K562 (cell line): ENCODE results near the gene ERGIC1. TPM values are rescaled to one million over a fixed set of nuclear protein-coding genes. Genes with fewer than 3 reads are reported as not detected.

Experiments used
- BHLHE40 ChIP-seq: IDR thresholded peaks from 2 replicates; pipeline ENCODE4 v1.6.1; 2011; ENCODE audit warnings: low read length, improper control_type of control experiment
- CREM ChIP-seq: IDR thresholded peaks from 2 replicates; pipeline ENCODE4 v1.6.1; 2014; ENCODE audit warnings: antibody characterized with exemption, low read depth
- FOXA3 ChIP-seq, 2 experiments: fragments of 450-650 bp in 1 of 2; sonication (generic) in 1 of 2; formaldehyde crosslinking; IDR thresholded peaks in 1 of 2; conservative IDR thresholded peaks in 1 of 2; 2 replicates each; pipeline versions ENCODE4 v1.4.0 to v1.8.0; 2020 to 2022; ENCODE audit warnings: mild to moderate bottlenecking in 2 of 2, missing genetic modification reagents in 1 of 2
- KDM5B ChIP-seq: fragments of 200-600 bp; sonication (generic); IDR thresholded peaks from 2 replicates; pipeline ENCODE4 v1.6.1; 2012; ENCODE audit warnings: low read depth, mild to moderate bottlenecking, moderate library complexity, low read length, control low read depth, inconsistent platforms; ENCODE audit not compliant: insufficient replicate concordance
- MCM5 ChIP-seq: fragments of 450-650 bp; IDR thresholded peaks from 2 replicates; pipeline ENCODE4 v1.6.1; 2016; ENCODE audit warnings: low read depth
- MED1 ChIP-seq: sonication (generic); formaldehyde crosslinking; IDR thresholded peaks from 2 replicates; pipeline ENCODE4 v1.8.1; 2023; ENCODE audit warnings: missing genetic modification reagents, borderline replicate concordance
- MTA3 ChIP-seq: fragments of 450-650 bp; formaldehyde crosslinking; IDR thresholded peaks from 2 replicates; pipeline ENCODE4 v1.6.1; 2017; ENCODE audit warnings: mild to moderate bottlenecking, borderline replicate concordance
- NFYB ChIP-seq: IDR thresholded peaks from 2 replicates; pipeline ENCODE4 v1.6.1; 2011; ENCODE audit warnings: mild to moderate bottlenecking, moderate library complexity; ENCODE audit not compliant: insufficient read length; ENCODE audit errors: extremely low read depth
- PHB2 ChIP-seq: fragments of 450-650 bp; IDR thresholded peaks from 2 replicates; pipeline ENCODE4 v1.6.1; 2017; ENCODE audit warnings: low read depth
- POLR2G ChIP-seq: fragments of 200-400 bp; formaldehyde crosslinking; IDR thresholded peaks from 2 replicates; pipeline ENCODE4 v1.6.1; 2017; ENCODE audit warnings: low read depth, mild to moderate bottlenecking, antibody characterized with exemption, low read length, moderate library complexity
- RAD51 ChIP-seq: fragments of 450-650 bp; IDR thresholded peaks from 2 replicates; pipeline ENCODE4 v1.7.1; 2016; ENCODE audit warnings: low read depth, mild to moderate bottlenecking, borderline replicate concordance
- RBM25 ChIP-seq: fragments of 200-400 bp; formaldehyde crosslinking; IDR thresholded peaks from 2 replicates; pipeline ENCODE4 v1.6.1; 2018; ENCODE audit warnings: low read length, low read depth, moderate library complexity; ENCODE audit not compliant: severe bottlenecking
- SMAD4 ChIP-seq: fragments of 250-450 bp; sonication (Bioruptor Pico); conservative IDR thresholded peaks from 2 replicates; pipeline ENCODE4 v1.8.0; 2021; ENCODE audit warnings: inconsistent platforms, mild to moderate bottlenecking, moderate library complexity
- TBL1XR1 ChIP-seq, 2 experiments: IDR thresholded peaks; 2 replicates each; pipeline ENCODE4 v1.6.1; 2012; ENCODE audit warnings: improper control_type of control experiment in 2 of 2, low read length in 2 of 2, mild to moderate bottlenecking in 1 of 2
- ZFP36 ChIP-seq: fragments of 150-350 bp; IDR thresholded peaks from 2 replicates; pipeline ENCODE4 v1.6.1; 2018; ENCODE audit warnings: low read length, low read depth; ENCODE audit not compliant: partially characterized antibody
- ZKSCAN3 ChIP-seq: fragments of 250-450 bp; sonication (Bioruptor Pico); IDR thresholded peaks from 2 replicates; pipeline ENCODE4 v1.4.0; 2020
- ZNF444 ChIP-seq: fragments of 250-450 bp; sonication (Bioruptor Pico); IDR thresholded peaks from 2 replicates; pipeline ENCODE4 v1.4.0; 2020; ENCODE audit warnings: mild to moderate bottlenecking, moderate library complexity
- polyA plus RNA-seq, 8 experiments: library from polyadenylated mRNA; depleted of rRNA in 4 of 8; stranded (reverse) in 5 of 8; unstranded in 3 of 8; fragments of >200 nt; fragmentation: Nextera tagmentation in 2 of 8; fragmentation: Illumina TruSeq in 1 of 8; extraction: Ambion mirVana in 2 of 8; extraction: Trizol in 1 of 8; gene quantifications; 2 replicates each; pipeline versions ENCODE4 v1.2.1 to v1.2.3, GENCODE V29; 2011 to 2014; ENCODE audit warnings: inconsistent platforms in 1 of 8, missing spikeins in 1 of 8
- total RNA-seq, 7 experiments: library from RNA; depleted of rRNA in 6 of 7; stranded (reverse); fragments of >200 nt in 6 of 7; fragmentation: Illumina TruSeq in 2 of 7; extraction: Trizol in 2 of 7; gene quantifications; 2 replicates each; pipeline versions ENCODE4 v1.2.1 to v1.2.3, GENCODE V29; 2011 to 2021; ENCODE audit warnings: low replicate concordance in 1 of 7
- TF ChIP-seq, protein P1 (sequence below): sonication (generic); formaldehyde crosslinking; IDR thresholded peaks from 2 replicates; pipeline ENCODE4 v1.8.1; 2023; ENCODE audit warnings: mild to moderate bottlenecking, missing genetic modification reagents
- TF ChIP-seq, protein P2 (sequence below): sonication (generic); formaldehyde crosslinking; IDR thresholded peaks from 2 replicates; pipeline ENCODE4 v1.8.0; 2022; ENCODE audit warnings: mild to moderate bottlenecking, missing genetic modification reagents
- TF ChIP-seq, protein P3 (sequence below): fragments of 450-650 bp; IDR thresholded peaks from 2 replicates; pipeline ENCODE4 v1.6.1; 2016; ENCODE audit warnings: borderline replicate concordance
- TF ChIP-seq, protein P4 (sequence below): conservative IDR thresholded peaks from 2 replicates; pipeline ENCODE4 v1.6.1; 2011; ENCODE audit warnings: low read depth, mild to moderate bottlenecking, low read length; ENCODE audit not compliant: control insufficient read depth

The ERGIC1 gene
- total and polyA plus RNA-seq, 9 of the 15 experiments (the other 6 are each of a cell fraction or from before 2014, with no cell fraction given) = 5.5 to 68.4 (median 36.4) TPM

DNA sequence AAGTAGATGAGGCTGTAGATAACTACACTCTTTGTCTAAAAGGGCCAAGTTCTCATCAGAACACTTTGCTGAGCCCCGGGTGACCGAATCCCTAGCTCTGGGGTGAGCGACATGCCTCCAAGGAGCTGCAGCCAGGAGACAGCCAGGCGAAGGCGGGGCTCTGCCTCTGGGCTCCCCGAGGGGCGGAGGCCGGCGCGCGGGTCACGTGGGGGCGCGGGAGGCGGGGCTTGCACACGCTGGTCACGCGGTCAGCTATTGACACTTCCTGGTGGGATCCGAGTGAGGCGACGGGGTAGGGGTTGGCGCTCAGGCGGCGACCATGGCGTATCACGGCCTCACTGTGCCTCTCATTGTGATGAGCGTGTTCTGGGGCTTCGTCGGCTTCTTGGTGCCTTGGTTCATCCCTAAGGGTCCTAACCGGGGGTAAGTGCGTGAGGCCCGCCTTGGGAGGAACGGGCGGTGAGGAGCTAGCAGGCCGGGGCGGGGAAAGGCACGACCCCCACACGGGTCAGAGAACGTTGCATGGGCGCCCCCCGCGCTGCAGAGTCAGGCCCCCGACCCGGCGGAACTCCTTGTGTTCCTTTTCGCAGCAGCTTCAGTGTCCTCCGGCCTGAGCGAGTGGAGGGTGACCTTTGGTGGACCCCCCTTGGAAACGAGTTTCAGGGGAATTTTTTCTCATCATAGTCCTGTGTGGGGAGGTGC lies 149.6 kb downstream of the ERGIC1 start, which contains the start of gene ATP6V0E1 (continued):
- TF ChIP-seq POLR2G (peak; percentile 93), RAD51 (peak; percentile 98), BHLHE40 (peak; percentile 85), MCM5 (no peak), CREM (peak; percentile 66; the same call in 1 of the 2 replicates), ZNF444 (CRISPR knock-in tag) (no peak), RBM25 (no peak), PHB2 (no peak), KDM5B (peak; percentile 63), TBL1XR1 (IDR thresholded peaks at IDR 0.05; ENCODE audit: low read length in 2 of 2) (0 out of 4 replicates have a peak, but pooled peaks of 1 of the 2 experiments have one; percentile 4), SMAD4 (CRISPR knock-in tag) (peak; percentile 56), ZKSCAN3 (CRISPR knock-in tag) (no peak), MED1 (CRISPR knock-in tag) (no peak), MTA3 (no peak), FOXA3 (CRISPR knock-in tag; conservative IDR thresholded peaks at IDR 0.05 in 1 of 2, IDR thresholded peaks at IDR 0.05 in 1 of 2) (peak; percentile 71 to 95; a peak in 3 of 4 replicates), ZFP36 (no peak), NFYB (no peak)
- TF ChIP-seq, protein P1, sequence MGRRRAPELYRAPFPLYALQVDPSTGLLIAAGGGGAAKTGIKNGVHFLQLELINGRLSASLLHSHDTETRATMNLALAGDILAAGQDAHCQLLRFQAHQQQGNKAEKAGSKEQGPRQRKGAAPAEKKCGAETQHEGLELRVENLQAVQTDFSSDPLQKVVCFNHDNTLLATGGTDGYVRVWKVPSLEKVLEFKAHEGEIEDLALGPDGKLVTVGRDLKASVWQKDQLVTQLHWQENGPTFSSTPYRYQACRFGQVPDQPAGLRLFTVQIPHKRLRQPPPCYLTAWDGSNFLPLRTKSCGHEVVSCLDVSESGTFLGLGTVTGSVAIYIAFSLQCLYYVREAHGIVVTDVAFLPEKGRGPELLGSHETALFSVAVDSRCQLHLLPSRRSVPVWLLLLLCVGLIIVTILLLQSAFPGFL (CRISPR knock-in tag) = no peak
- TF ChIP-seq, protein P2, sequence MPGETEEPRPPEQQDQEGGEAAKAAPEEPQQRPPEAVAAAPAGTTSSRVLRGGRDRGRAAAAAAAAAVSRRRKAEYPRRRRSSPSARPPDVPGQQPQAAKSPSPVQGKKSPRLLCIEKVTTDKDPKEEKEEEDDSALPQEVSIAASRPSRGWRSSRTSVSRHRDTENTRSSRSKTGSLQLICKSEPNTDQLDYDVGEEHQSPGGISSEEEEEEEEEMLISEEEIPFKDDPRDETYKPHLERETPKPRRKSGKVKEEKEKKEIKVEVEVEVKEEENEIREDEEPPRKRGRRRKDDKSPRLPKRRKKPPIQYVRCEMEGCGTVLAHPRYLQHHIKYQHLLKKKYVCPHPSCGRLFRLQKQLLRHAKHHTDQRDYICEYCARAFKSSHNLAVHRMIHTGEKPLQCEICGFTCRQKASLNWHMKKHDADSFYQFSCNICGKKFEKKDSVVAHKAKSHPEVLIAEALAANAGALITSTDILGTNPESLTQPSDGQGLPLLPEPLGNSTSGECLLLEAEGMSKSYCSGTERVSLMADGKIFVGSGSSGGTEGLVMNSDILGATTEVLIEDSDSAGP (CRISPR knock-in tag) = no peak
- TF ChIP-seq, protein P3, sequence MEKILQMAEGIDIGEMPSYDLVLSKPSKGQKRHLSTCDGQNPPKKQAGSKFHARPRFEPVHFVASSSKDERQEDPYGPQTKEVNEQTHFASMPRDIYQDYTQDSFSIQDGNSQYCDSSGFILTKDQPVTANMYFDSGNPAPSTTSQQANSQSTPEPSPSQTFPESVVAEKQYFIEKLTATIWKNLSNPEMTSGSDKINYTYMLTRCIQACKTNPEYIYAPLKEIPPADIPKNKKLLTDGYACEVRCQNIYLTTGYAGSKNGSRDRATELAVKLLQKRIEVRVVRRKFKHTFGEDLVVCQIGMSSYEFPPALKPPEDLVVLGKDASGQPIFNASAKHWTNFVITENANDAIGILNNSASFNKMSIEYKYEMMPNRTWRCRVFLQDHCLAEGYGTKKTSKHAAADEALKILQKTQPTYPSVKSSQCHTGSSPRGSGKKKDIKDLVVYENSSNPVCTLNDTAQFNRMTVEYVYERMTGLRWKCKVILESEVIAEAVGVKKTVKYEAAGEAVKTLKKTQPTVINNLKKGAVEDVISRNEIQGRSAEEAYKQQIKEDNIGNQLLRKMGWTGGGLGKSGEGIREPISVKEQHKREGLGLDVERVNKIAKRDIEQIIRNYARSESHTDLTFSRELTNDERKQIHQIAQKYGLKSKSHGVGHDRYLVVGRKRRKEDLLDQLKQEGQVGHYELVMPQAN = peak; percentile 91
- TF ChIP-seq, protein P4, sequence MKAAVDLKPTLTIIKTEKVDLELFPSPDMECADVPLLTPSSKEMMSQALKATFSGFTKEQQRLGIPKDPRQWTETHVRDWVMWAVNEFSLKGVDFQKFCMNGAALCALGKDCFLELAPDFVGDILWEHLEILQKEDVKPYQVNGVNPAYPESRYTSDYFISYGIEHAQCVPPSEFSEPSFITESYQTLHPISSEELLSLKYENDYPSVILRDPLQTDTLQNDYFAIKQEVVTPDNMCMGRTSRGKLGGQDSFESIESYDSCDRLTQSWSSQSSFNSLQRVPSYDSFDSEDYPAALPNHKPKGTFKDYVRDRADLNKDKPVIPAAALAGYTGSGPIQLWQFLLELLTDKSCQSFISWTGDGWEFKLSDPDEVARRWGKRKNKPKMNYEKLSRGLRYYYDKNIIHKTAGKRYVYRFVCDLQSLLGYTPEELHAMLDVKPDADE = 0 out of 2 replicates have a peak, but pooled peaks have one; percentile 16
